Hepatic stellate cell (primary cell): ENCODE results near the gene SSU72.
"Not testable (repeated sequence)": the region's sequence is repeated elsewhere in the genome, so short reads cannot be mapped to it uniquely, and the experiment has no call there.

Source experiments
- DNase-seq: peaks from one replicate; pipeline ENCODE4 v3.0.0; 2011; ENCODE audit warnings: low spot score

The SSU72 gene

GRCh38 chr1:1558591-1558990 is 16.1 kb downstream of the SSU72 start:
- DNase-seq, result no peak

GRCh38 chr1:1557688-1558087 is 17.0 kb downstream of the SSU72 start:
- not testable (repeated sequence) for DNase-seq

GRCh38 chr1:1556961-1557360 is 17.7 kb downstream of the SSU72 start:
- not testable (repeated sequence) for DNase-seq

GRCh38 chr1:1556505-1556904 is 18.2 kb downstream of the SSU72 start:
- DNase-seq, result no peak

GRCh38 chr1:1554926-1555915 is 19.4 kb downstream of the SSU72 start:
- DNase-seq, result peak; percentile 90

GRCh38 chr1:1554550-1554925 is 20.1 kb downstream of the SSU72 start:
- no peak for DNase-seq

GRCh38 chr1:1553821-1554494 is 20.7 kb downstream of the SSU72 start:
- DNase-seq, result no peak

GRCh38 chr1:1552263-1552639 is 22.4 kb downstream of the SSU72 start:
- DNase-seq, result no peak

- no peak for DNase-seq
Measured at GRCh38 chr1:1551524-1552262, 23.0 kb downstream of the SSU72 start.

GRCh38 chr1:1550591-1551432 is 23.9 kb downstream of the SSU72 start:
- peak; percentile 76 for DNase-seq

- no peak for DNase-seq
Measured at GRCh38 chr1:1550087-1550486, 24.6 kb downstream of the SSU72 start.

- DNase-seq, result no peak
Measured at GRCh38 chr1:1548591-1548990, 26.1 kb downstream of the SSU72 start.

- no peak for DNase-seq
Measured at GRCh38 chr1:1547476-1547875, 27.2 kb downstream of the SSU72 start.

GRCh38 chr1:1547011-1547410 is 27.7 kb downstream of the SSU72 start:
- no peak for DNase-seq

- DNase-seq, result no peak
Measured at GRCh38 chr1:1545946-1546737, 28.5 kb downstream of the SSU72 start.

GRCh38 chr1:1544544-1544943 is 30.1 kb downstream of the SSU72 start:
- DNase-seq, result no peak

- no peak for DNase-seq
Measured at GRCh38 chr1:1543706-1544099, 31.0 kb downstream of the SSU72 start.

- no peak for DNase-seq
Measured at GRCh38 chr1:1542766-1543705, 31.6 kb downstream of the SSU72 start.

GRCh38 chr1:1541956-1542765 is 32.5 kb downstream of the SSU72 start:
- DNase-seq, result no peak
